Measurements from ENCODE around the gene GCNT1. TPM values are rescaled to one million over a fixed set of nuclear protein-coding genes. Genes with fewer than 3 reads are reported as not detected.
"Not testable (repeated sequence)": the region's sequence is repeated elsewhere in the genome, so short reads cannot be mapped to it uniquely, and the experiment has no call there.

Gene GCNT1
- total RNA-seq, 1 experiment from 2014 or later: 18.9 TPM

- H3K9me3 Mint-ChIP-seq (ENCODE audit: unreplicated experiment): no peaks in the 10 kb centered on the region
- H3K36me3 ChIP-seq (ENCODE audit: control insufficient read depth, insufficient read depth, low read length): no peaks in the 10 kb centered on the region
- no peak overlapping the region for H3K27ac Mint-ChIP-seq (ENCODE audit: unreplicated experiment)
- intact Hi-C loops (cut with micrococcal nuclease; ENCODE audit: unreplicated experiment): no loop called here
- peaks cover 9% of the 10 kb centered on the region for H3K36me3 Mint-ChIP-seq (ENCODE audit: insufficient read depth, unreplicated experiment)
- CTCF ChIA-PET: no interaction called here
- H3K27me3 ChIP-seq (replicated peaks; ENCODE audit: control insufficient read depth, insufficient read depth, low read length): no peaks in the 10 kb centered on the region
- no peak for TF ChIP-seq CTCF (IDR thresholded peaks at IDR 0.05; ENCODE audit: insufficient read depth in 1 of 2, low read depth in 1 of 2, low read length in 1 of 2, severe bottlenecking in 1 of 2, unreplicated experiment in 1 of 2)
- no TSS peak for BruUV-seq (replicated peaks)
- H3K4me1 ChIP-seq: no peaks in the 10 kb centered on the region
- no peak overlapping the region for H3K4me3 Mint-ChIP-seq (ENCODE audit: unreplicated experiment)
- POLR2A ChIA-PET: no interaction called here
- no peaks in the 10 kb centered on the region for H3K27me3 Mint-ChIP-seq (ENCODE audit: insufficient read depth, unreplicated experiment)
- H3K9me3 ChIP-seq: no peaks in the 10 kb centered on the region
- H3K4me3 ChIP-seq (ENCODE audit: low read depth, low read length): no peak overlapping the region
- no peaks in the 10 kb centered on the region for H3K4me1 Mint-ChIP-seq (ENCODE audit: low read depth, unreplicated experiment)
- no peak for DNase-seq
Observed at GRCh38 chr9:76475686-76476085, 16.7 kb downstream of the GCNT1 start.

- intact Hi-C loops (cut with micrococcal nuclease; ENCODE audit: unreplicated experiment); BruUV-seq (replicated peaks); POLR2A ChIA-PET; CTCF ChIA-PET; H3K4me3 Mint-ChIP-seq (ENCODE audit: unreplicated experiment); H3K4me1 ChIP-seq; H3K9me3 ChIP-seq; H3K36me3 Mint-ChIP-seq (ENCODE audit: insufficient read depth, unreplicated experiment); H3K36me3 ChIP-seq (ENCODE audit: control insufficient read depth, insufficient read depth, low read length); H3K27ac Mint-ChIP-seq (ENCODE audit: unreplicated experiment); H3K27me3 ChIP-seq (replicated peaks; ENCODE audit: control insufficient read depth, insufficient read depth, low read length); H3K4me3 ChIP-seq (ENCODE audit: low read depth, low read length); H3K4me1 Mint-ChIP-seq (ENCODE audit: low read depth, unreplicated experiment); DNase-seq; H3K27me3 Mint-ChIP-seq (ENCODE audit: insufficient read depth, unreplicated experiment); H3K9me3 Mint-ChIP-seq (ENCODE audit: unreplicated experiment): not testable (repeated sequence)
Observed at GRCh38 chr9:76477818-76478217, 18.8 kb downstream of the GCNT1 start.

GRCh38 chr9:76478226-76478625 is 19.2 kb downstream of the GCNT1 start:
- Mint-ChIP-seq H3K4me3 (ENCODE audit: unreplicated experiment) (no peak overlapping the region), H3K4me1 (ENCODE audit: low read depth, unreplicated experiment) (no peaks in the 10 kb centered on the region), H3K27ac (ENCODE audit: unreplicated experiment) (no peak overlapping the region), H3K36me3 (ENCODE audit: insufficient read depth, unreplicated experiment) (peaks cover 9% of the 10 kb centered on the region), H3K9me3 (ENCODE audit: unreplicated experiment) (no peaks in the 10 kb centered on the region), H3K27me3 (ENCODE audit: insufficient read depth, unreplicated experiment) (no peaks in the 10 kb centered on the region)
- intact Hi-C loops (cut with micrococcal nuclease; ENCODE audit: unreplicated experiment): no loop called here
- BruUV-seq (replicated peaks): no TSS peak
- no peaks in the 10 kb centered on the region for H3K4me1 ChIP-seq
- ChIA-PET POLR2A (no interaction called here), CTCF (no interaction called here)
- H3K36me3 ChIP-seq (ENCODE audit: control insufficient read depth, insufficient read depth, low read length): no peaks in the 10 kb centered on the region
- no peak for TF ChIP-seq CTCF (IDR thresholded peaks at IDR 0.05; ENCODE audit: insufficient read depth in 1 of 2, low read depth in 1 of 2, low read length in 1 of 2, severe bottlenecking in 1 of 2, unreplicated experiment in 1 of 2)
- no peak overlapping the region for H3K4me3 ChIP-seq (ENCODE audit: low read depth, low read length)
- H3K9me3 ChIP-seq: no peaks in the 10 kb centered on the region
- no peak for DNase-seq
- H3K27me3 ChIP-seq (replicated peaks; ENCODE audit: control insufficient read depth, insufficient read depth, low read length): no peaks in the 10 kb centered on the region

GRCh38 chr9:76479337-76479736 is 20.4 kb downstream of the GCNT1 start:
- H3K4me1 Mint-ChIP-seq (ENCODE audit: low read depth, unreplicated experiment); H3K36me3 Mint-ChIP-seq (ENCODE audit: insufficient read depth, unreplicated experiment); H3K4me3 ChIP-seq (ENCODE audit: low read depth, low read length); H3K9me3 ChIP-seq; H3K4me1 ChIP-seq; BruUV-seq (replicated peaks); H3K9me3 Mint-ChIP-seq (ENCODE audit: unreplicated experiment); H3K4me3 Mint-ChIP-seq (ENCODE audit: unreplicated experiment); POLR2A ChIA-PET; intact Hi-C loops (cut with micrococcal nuclease; ENCODE audit: unreplicated experiment); H3K27me3 ChIP-seq (replicated peaks; ENCODE audit: control insufficient read depth, insufficient read depth, low read length); CTCF ChIA-PET; H3K36me3 ChIP-seq (ENCODE audit: control insufficient read depth, insufficient read depth, low read length); DNase-seq; H3K27ac Mint-ChIP-seq (ENCODE audit: unreplicated experiment); H3K27me3 Mint-ChIP-seq (ENCODE audit: insufficient read depth, unreplicated experiment): not testable (repeated sequence)
